VCaP (cell line): ENCODE results near the gene DAGLB.
"Not testable (repeated sequence)": the region's sequence is repeated elsewhere in the genome, so short reads cannot be mapped to it uniquely, and the experiment has no call there.

Experiments used
- H3K27ac ChIP-seq: fragments of 450-650 bp; 2 replicates; pipeline ENCODE4 v1.5.1; 2017
- CTCF ChIP-seq: fragments of 450-650 bp; conservative IDR thresholded peaks from 2 replicates; pipeline ENCODE4 v1.5.1; 2017; ENCODE audit warnings: mild to moderate bottlenecking, moderate library complexity

Gene DAGLB

GRCh38 chr7:6479067-6479466 lies 31.3 kb upstream of the DAGLB start:
- H3K27ac ChIP-seq, result no peak overlapping the region
- TF ChIP-seq CTCF, result no peak

- TF ChIP-seq CTCF, result no peak
- no peak overlapping the region for H3K27ac ChIP-seq
Measured at GRCh38 chr7:6478186-6478585, 30.4 kb upstream of the DAGLB start.

- no peak for TF ChIP-seq CTCF
- H3K27ac ChIP-seq, result no peak overlapping the region
Measured at GRCh38 chr7:6477318-6477660, 29.5 kb upstream of the DAGLB start.

GRCh38 chr7:6476596-6477317 lies 29.0 kb upstream of the DAGLB start:
- TF ChIP-seq CTCF, result no peak
- H3K27ac ChIP-seq, result no peak overlapping the region

GRCh38 chr7:6475433-6476186 lies 27.9 kb upstream of the DAGLB start:
- no peak for TF ChIP-seq CTCF
- no peak overlapping the region for H3K27ac ChIP-seq

GRCh38 chr7:6465862-6466261 lies 18.1 kb upstream of the DAGLB start:
- TF ChIP-seq CTCF, result no peak
- no peak overlapping the region for H3K27ac ChIP-seq

GRCh38 chr7:6463609-6464008 lies 15.9 kb upstream of the DAGLB start:
- H3K27ac ChIP-seq, result not testable (repeated sequence)

GRCh38 chr7:6461946-6462550 lies 14.3 kb upstream of the DAGLB start:
- TF ChIP-seq CTCF, result no peak
- H3K27ac ChIP-seq, result no peak overlapping the region; the same call in 1 of the 2 replicates
